ENCODE measurements around the gene LAMA2.

DNA sequence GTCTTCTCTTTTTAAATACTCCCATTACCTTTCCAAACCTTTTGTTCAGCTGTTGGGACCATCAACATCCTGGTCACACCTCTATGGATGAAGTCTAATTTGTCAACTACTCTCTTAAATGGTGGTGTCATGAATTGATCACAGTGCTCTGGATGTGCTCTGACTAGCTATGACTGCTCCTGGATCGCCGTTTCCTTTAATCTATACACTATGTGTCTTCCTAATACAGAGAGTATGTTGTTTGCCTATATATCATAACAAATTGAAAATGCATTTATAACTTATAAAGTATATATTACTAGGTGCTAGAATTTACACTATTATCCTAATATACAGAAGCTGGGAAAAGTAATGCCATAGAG, 357.5 kb downstream of the LAMA2 start:
- no peak for TF ChIP-seq CTCF (IDR thresholded peaks at IDR 0.05)
- no peak for TF ChIP-seq SIN3A (IDR thresholded peaks at IDR 0.05; ENCODE audit: borderline replicate concordance, insufficient read depth, low read depth, low read length)
- TF ChIP-seq POLR2AphosphoS5 (IDR thresholded peaks at IDR 0.05; ENCODE audit: low read depth, low read length), result no peak
- TF ChIP-seq, protein P1, sequence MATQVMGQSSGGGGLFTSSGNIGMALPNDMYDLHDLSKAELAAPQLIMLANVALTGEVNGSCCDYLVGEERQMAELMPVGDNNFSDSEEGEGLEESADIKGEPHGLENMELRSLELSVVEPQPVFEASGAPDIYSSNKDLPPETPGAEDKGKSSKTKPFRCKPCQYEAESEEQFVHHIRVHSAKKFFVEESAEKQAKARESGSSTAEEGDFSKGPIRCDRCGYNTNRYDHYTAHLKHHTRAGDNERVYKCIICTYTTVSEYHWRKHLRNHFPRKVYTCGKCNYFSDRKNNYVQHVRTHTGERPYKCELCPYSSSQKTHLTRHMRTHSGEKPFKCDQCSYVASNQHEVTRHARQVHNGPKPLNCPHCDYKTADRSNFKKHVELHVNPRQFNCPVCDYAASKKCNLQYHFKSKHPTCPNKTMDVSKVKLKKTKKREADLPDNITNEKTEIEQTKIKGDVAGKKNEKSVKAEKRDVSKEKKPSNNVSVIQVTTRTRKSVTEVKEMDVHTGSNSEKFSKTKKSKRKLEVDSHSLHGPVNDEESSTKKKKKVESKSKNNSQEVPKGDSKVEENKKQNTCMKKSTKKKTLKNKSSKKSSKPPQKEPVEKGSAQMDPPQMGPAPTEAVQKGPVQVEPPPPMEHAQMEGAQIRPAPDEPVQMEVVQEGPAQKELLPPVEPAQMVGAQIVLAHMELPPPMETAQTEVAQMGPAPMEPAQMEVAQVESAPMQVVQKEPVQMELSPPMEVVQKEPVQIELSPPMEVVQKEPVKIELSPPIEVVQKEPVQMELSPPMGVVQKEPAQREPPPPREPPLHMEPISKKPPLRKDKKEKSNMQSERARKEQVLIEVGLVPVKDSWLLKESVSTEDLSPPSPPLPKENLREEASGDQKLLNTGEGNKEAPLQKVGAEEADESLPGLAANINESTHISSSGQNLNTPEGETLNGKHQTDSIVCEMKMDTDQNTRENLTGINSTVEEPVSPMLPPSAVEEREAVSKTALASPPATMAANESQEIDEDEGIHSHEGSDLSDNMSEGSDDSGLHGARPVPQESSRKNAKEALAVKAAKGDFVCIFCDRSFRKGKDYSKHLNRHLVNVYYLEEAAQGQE (IDR thresholded peaks at IDR 0.05; ENCODE audit: insufficient read depth in 1 of 2, low read depth in 2 of 2, low read length in 1 of 2), result no peak
